ENCODE measurements around the gene RUNX3. TPM values are rescaled to one million over a fixed set of nuclear protein-coding genes. Genes with fewer than 3 reads are reported as not detected.
A peak's percentile ranks its signal among the peaks of the same experiment; 100 is the strongest.

Gene RUNX3
- total RNA-seq, 6 donors from 2014 or later: 4.2 to 15.6 (median 10.1) TPM

DNA sequence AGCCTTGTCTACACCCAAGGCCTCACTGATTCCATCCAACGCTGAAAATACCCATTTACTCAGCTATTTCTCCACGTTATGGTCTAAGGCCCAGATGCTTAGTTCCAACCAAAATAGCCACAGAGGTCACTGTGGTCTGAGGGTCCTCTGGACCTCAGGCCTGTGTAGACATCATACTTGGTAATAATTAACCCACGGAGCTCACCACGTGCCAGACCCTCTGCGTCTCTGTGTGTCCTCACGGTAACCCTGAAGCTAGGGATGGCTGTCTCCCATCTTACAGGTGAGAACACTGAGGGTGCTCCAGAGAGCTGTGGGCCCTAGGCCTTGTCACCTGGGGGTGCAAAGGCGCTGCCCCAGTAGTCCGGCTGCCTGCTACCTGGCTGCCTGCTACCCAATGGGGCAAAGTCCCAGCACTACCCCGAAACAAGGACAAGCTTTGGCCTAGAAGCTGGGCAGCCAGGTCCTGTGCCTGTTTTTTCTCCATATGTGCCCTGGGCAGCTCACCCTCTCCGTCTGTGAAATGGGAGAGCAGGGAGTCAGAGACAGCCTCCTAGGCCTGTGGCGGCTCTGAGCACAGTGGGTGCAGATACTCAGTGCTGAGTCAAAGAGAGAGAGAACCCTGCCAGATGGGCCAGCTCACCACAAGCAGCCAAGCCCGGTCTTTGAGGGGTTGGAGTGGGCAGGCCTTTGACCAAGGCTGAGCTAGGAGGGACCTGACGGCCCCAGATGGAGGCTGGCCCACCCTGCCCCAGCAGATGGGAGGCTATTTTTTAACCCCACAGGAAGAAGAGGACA, 17.0 kb upstream of the RUNX3 start:
- peak in 1 of 2 donors; percentile 27 for DNase-seq
- no peak for ATAC-seq (ENCODE audit: low FRiP score in 2 of 2)
- Histone ChIP-seq H3K4me3 (no peak overlapping the region), H3K27me3 (no peaks in the 10 kb centered on the region), H3K4me1 (no peaks in the 10 kb centered on the region), H3K36me3 (no peaks in the 10 kb centered on the region), H3K9me3 (no peaks in the 10 kb centered on the region), H3K27ac (no peak overlapping the region)
- 84 to 86% methylated on average over 9 to 12 of the region's 13 CpGs for WGBS, 2 donors
- TF ChIP-seq POLR2A (IDR thresholded peaks at IDR 0.05) (no peak), EP300 (IDR thresholded peaks at IDR 0.05) (no peak), POLR2AphosphoS5 (IDR thresholded peaks at IDR 0.05) (no peak)
- TF ChIP-seq, protein P1, sequence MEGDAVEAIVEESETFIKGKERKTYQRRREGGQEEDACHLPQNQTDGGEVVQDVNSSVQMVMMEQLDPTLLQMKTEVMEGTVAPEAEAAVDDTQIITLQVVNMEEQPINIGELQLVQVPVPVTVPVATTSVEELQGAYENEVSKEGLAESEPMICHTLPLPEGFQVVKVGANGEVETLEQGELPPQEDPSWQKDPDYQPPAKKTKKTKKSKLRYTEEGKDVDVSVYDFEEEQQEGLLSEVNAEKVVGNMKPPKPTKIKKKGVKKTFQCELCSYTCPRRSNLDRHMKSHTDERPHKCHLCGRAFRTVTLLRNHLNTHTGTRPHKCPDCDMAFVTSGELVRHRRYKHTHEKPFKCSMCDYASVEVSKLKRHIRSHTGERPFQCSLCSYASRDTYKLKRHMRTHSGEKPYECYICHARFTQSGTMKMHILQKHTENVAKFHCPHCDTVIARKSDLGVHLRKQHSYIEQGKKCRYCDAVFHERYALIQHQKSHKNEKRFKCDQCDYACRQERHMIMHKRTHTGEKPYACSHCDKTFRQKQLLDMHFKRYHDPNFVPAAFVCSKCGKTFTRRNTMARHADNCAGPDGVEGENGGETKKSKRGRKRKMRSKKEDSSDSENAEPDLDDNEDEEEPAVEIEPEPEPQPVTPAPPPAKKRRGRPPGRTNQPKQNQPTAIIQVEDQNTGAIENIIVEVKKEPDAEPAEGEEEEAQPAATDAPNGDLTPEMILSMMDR (IDR thresholded peaks at IDR 0.05): no peak

DNA sequence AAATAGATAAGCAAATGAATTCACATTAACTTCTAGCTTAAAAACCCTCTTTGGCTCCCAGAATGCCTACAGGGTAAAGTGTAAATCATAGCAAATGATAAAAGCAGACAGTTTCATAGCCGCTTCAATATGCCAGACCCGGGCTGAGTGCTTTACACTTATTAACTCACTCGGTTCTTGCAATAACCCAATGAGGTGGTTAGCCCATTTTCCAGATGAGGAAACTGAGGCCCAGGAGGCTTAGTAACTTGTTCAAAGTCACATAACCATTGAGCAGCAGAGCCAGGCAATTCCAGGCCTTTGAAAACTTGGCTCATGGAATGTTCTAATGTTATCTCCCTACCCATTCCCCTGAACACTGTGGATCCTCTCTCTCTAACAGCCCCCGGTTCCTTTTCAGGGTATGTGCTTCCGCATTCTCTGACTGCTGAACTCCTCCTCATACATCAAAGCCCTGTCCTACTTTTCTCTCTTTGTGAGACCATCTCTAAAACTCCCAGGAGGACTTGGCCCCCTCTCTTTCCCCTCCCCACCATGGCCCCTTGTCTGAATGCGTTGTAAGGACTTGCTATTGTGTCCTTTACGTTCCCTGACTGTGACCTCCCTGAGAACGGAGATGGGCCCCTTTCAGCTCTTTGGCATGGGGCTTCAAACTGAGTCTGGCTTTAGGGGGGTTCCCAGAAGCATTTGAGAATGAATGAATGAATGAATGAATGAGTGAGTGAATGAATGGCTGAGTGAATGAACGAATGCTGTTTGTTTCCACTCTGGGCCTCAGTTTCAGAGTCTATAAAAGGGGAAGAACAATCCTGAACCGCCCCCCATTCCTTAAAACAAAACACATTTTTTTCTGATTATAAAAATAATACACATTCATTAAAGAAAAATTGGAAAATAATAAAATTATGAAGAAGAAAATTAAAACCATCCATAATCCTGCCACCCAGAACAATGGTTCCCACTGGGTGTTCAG, 15.6 kb upstream of the RUNX3 start:
- no peaks in the 10 kb centered on the region for H3K36me3 ChIP-seq
- H3K27ac ChIP-seq: no peak overlapping the region
- DNase-seq (no peak), ATAC-seq (ENCODE audit: low FRiP score in 2 of 2) (no peak)
- H3K27me3 ChIP-seq: no peaks in the 10 kb centered on the region
- 86 to 89% methylated on average over 10 of the region's 10 CpGs for WGBS, 2 donors
- TF ChIP-seq, protein P1 (IDR thresholded peaks at IDR 0.05): no peak
- TF ChIP-seq POLR2AphosphoS5 (IDR thresholded peaks at IDR 0.05) (no peak), POLR2A (IDR thresholded peaks at IDR 0.05) (no peak), EP300 (IDR thresholded peaks at IDR 0.05) (no peak)
- no peak overlapping the region for H3K4me3 ChIP-seq
- no peaks in the 10 kb centered on the region for H3K4me1 ChIP-seq
- no peaks in the 10 kb centered on the region for H3K9me3 ChIP-seq

DNA sequence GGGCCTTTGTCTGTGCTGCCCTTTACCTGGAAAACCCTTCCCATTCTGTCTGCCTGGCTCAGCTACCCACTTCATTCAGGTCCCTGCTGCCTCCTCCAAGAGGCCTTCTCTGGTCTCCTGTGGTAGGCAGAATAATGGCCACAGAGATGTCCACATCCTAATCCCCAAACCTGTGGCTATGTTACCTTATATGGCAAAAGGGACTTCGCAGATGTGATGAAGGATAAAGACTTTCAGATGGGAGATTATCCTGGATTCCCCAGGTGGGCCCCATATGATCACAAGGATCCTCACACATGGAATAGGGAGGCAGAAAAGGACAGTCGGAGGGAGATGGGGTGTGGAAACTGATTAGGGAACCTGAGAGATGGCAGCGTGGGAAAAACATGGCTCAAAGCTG, 14.2 kb upstream of the RUNX3 start:
- no peaks in the 10 kb centered on the region for H3K4me1 ChIP-seq
- TF ChIP-seq, protein P1 (IDR thresholded peaks at IDR 0.05): no peak
- TF ChIP-seq POLR2A (IDR thresholded peaks at IDR 0.05): no peak
- TF ChIP-seq EP300 (IDR thresholded peaks at IDR 0.05): no peak
- TF ChIP-seq POLR2AphosphoS5 (IDR thresholded peaks at IDR 0.05): no peak
- no peak for DNase-seq

DNA sequence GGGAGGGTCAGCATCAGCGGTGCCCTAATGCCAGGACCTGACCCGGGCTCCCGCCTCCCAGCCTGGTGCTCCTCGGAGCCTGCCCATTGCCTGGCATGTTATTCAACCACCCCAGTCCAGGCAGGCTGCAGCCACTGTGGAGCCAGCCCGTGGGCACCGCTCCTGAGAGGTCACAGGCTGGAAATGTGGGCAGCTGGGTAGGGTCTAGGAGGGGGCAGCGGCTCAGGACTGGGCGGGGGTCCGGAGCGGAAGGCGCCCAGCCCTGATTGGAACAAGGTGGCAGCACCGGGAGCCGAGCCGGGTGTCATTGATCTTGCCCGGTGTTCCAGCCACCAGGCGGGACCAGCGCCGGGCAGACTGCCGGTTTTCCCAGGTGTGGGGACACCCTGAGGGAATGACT, 12.7 kb upstream of the RUNX3 start:
- Histone ChIP-seq H3K27ac (no peak overlapping the region), H3K36me3 (no peaks in the 10 kb centered on the region), H3K27me3 (no peaks in the 10 kb centered on the region), H3K4me1 (no peaks in the 10 kb centered on the region), H3K4me3 (no peak overlapping the region), H3K9me3 (no peaks in the 10 kb centered on the region)
- DNase-seq (peak in 1 of 2 donors; percentile 80), ATAC-seq (ENCODE audit: low FRiP score in 2 of 2) (no peak)
- TF ChIP-seq POLR2A (IDR thresholded peaks at IDR 0.05): no peak
- no peak for TF ChIP-seq EP300 (IDR thresholded peaks at IDR 0.05)
- TF ChIP-seq, protein P1 (IDR thresholded peaks at IDR 0.05): no peak
- TF ChIP-seq POLR2AphosphoS5 (IDR thresholded peaks at IDR 0.05): no peak
- WGBS, 2 donors: 87 to 100% methylated on average over 2 to 19 of the region's 19 CpGs

More for the DNA sequence above, 14.2 kb upstream of the RUNX3 start:
- no peak overlapping the region for H3K27ac ChIP-seq
- H3K9me3 ChIP-seq: no peaks in the 10 kb centered on the region
- H3K4me3 ChIP-seq: no peak overlapping the region
- WGBS, 2 donors: 89 to 90% methylated on average over 3 of the region's 3 CpGs
- no peaks in the 10 kb centered on the region for H3K36me3 ChIP-seq
- no peaks in the 10 kb centered on the region for H3K27me3 ChIP-seq
- ATAC-seq (ENCODE audit: low FRiP score in 2 of 2): no peak

Measured in upper lobe of left lung (tissue), 6 donors.